Measurements from ENCODE around the gene CPSF4. TPM values are rescaled to one million over a fixed set of nuclear protein-coding genes. Genes with fewer than 3 reads are reported as not detected.

CPSF4 gene
- total RNA-seq, 3 donors from 2014 or later = 85.8 to 99.9 (median 86.9) TPM

GRCh38 chr7:99451936-99452335, 13.2 kb downstream of the CPSF4 start:
- H3K27me3 Mint-ChIP-seq (ENCODE audit: low read depth) = no peaks in the 10 kb centered on the region
- ATAC-seq (no peak), DNase-seq (no peak)
- H3K36me3 Mint-ChIP-seq (ENCODE audit: insufficient read depth) = peaks cover 12% of the 10 kb centered on the region
- H3K4me3 Mint-ChIP-seq = no peak overlapping the region
- H3K9me3 Mint-ChIP-seq = no peaks in the 10 kb centered on the region
- no peaks in the 10 kb centered on the region for H3K4me1 Mint-ChIP-seq (ENCODE audit: low read depth)

- no peak overlapping the region for H3K4me3 Mint-ChIP-seq
- peaks cover 12% of the 10 kb centered on the region for H3K36me3 Mint-ChIP-seq (ENCODE audit: insufficient read depth)
- ATAC-seq (no peak), DNase-seq (no peak)
- H3K27me3 Mint-ChIP-seq (ENCODE audit: low read depth) = no peaks in the 10 kb centered on the region
- H3K9me3 Mint-ChIP-seq = no peaks in the 10 kb centered on the region
- H3K4me1 Mint-ChIP-seq (ENCODE audit: low read depth) = no peaks in the 10 kb centered on the region
Observed at GRCh38 chr7:99452541-99452940, 13.8 kb downstream of the CPSF4 start.

GRCh38 chr7:99453105-99453504, 14.4 kb downstream of the CPSF4 start:
- DNase-seq (no peak), ATAC-seq (no peak)
- H3K9me3 Mint-ChIP-seq = no peaks in the 10 kb centered on the region
- H3K27me3 Mint-ChIP-seq (ENCODE audit: low read depth) = no peaks in the 10 kb centered on the region
- H3K36me3 Mint-ChIP-seq (ENCODE audit: insufficient read depth) = peaks cover 12% of the 10 kb centered on the region
- no peaks in the 10 kb centered on the region for H3K4me1 Mint-ChIP-seq (ENCODE audit: low read depth)
- H3K4me3 Mint-ChIP-seq = no peak overlapping the region

GRCh38 chr7:99455874-99456273, 17.1 kb downstream of the CPSF4 start:
- H3K36me3 Mint-ChIP-seq (ENCODE audit: insufficient read depth) = peaks cover 27% of the 10 kb centered on the region

GRCh38 chr7:99456288-99456687, 17.5 kb downstream of the CPSF4 start:
- no peak overlapping the region for H3K4me3 Mint-ChIP-seq
- peaks cover 17% of the 10 kb centered on the region for H3K4me1 Mint-ChIP-seq (ENCODE audit: low read depth)
- H3K36me3 Mint-ChIP-seq (ENCODE audit: insufficient read depth) = peaks cover 24% of the 10 kb centered on the region

More at GRCh38 chr7:99455874-99456273, 17.1 kb downstream of the CPSF4 start:
- ATAC-seq (peak in 1 of 2 donors; percentile 17), DNase-seq (no peak)
- Mint-ChIP-seq H3K9me3 (no peaks in the 10 kb centered on the region), H3K4me1 (ENCODE audit: low read depth) (peaks cover 14% of the 10 kb centered on the region), H3K27me3 (ENCODE audit: low read depth) (no peaks in the 10 kb centered on the region), H3K4me3 (no peak overlapping the region)

GRCh38 chr7:99457050-99457649, 18.4 kb downstream of the CPSF4 start:
- H3K36me3 Mint-ChIP-seq (ENCODE audit: insufficient read depth) = peaks cover 24% of the 10 kb centered on the region
- ATAC-seq (no peak), DNase-seq (no peak)
- no peak overlapping the region for H3K4me3 Mint-ChIP-seq
- H3K4me1 Mint-ChIP-seq (ENCODE audit: low read depth) = peaks cover 17% of the 10 kb centered on the region
- H3K9me3 Mint-ChIP-seq = no peaks in the 10 kb centered on the region
- H3K27me3 Mint-ChIP-seq (ENCODE audit: low read depth) = no peaks in the 10 kb centered on the region

More at GRCh38 chr7:99456288-99456687, 17.5 kb downstream of the CPSF4 start:
- Mint-ChIP-seq H3K9me3 (no peaks in the 10 kb centered on the region), H3K27me3 (ENCODE audit: low read depth) (no peaks in the 10 kb centered on the region)
- ATAC-seq (no peak), DNase-seq (no peak)

- no peak for DNase-seq
- ATAC-seq = no peak
- peaks cover 20% of the 10 kb centered on the region for H3K4me1 Mint-ChIP-seq (ENCODE audit: low read depth)
- no peaks in the 10 kb centered on the region for H3K9me3 Mint-ChIP-seq
- H3K4me3 Mint-ChIP-seq = no peak overlapping the region
- peaks cover 27% of the 10 kb centered on the region for H3K36me3 Mint-ChIP-seq (ENCODE audit: insufficient read depth)
- H3K27me3 Mint-ChIP-seq (ENCODE audit: low read depth) = no peaks in the 10 kb centered on the region
Observed at GRCh38 chr7:99457650-99458493, 19.1 kb downstream of the CPSF4 start.

- no peak overlapping the region for H3K4me3 Mint-ChIP-seq
- H3K27me3 Mint-ChIP-seq (ENCODE audit: low read depth) = no peaks in the 10 kb centered on the region
- H3K36me3 Mint-ChIP-seq (ENCODE audit: insufficient read depth) = peaks cover 27% of the 10 kb centered on the region
- H3K4me1 Mint-ChIP-seq (ENCODE audit: low read depth) = peaks cover 27% of the 10 kb centered on the region
- H3K9me3 Mint-ChIP-seq = no peaks in the 10 kb centered on the region
- no peak for DNase-seq
- ATAC-seq = peak; percentile 59 to 64
Observed at GRCh38 chr7:99459087-99459486, 20.3 kb downstream of the CPSF4 start.

GRCh38 chr7:99460651-99461050, 21.9 kb downstream of the CPSF4 start:
- Mint-ChIP-seq H3K36me3 (ENCODE audit: insufficient read depth) (peaks cover 28% of the 10 kb centered on the region), H3K27me3 (ENCODE audit: low read depth) (no peaks in the 10 kb centered on the region), H3K4me1 (ENCODE audit: low read depth) (peaks cover 37% of the 10 kb centered on the region), H3K9me3 (no peaks in the 10 kb centered on the region), H3K4me3 (no peak overlapping the region)
- DNase-seq (no peak), ATAC-seq (no peak)

- Mint-ChIP-seq H3K36me3 (ENCODE audit: insufficient read depth) (peaks cover 28% of the 10 kb centered on the region), H3K4me1 (ENCODE audit: low read depth) (peaks cover 41% of the 10 kb centered on the region), H3K4me3 (no peak overlapping the region), H3K27me3 (ENCODE audit: low read depth) (no peaks in the 10 kb centered on the region), H3K9me3 (no peaks in the 10 kb centered on the region)
- ATAC-seq = no peak
- no peak for DNase-seq
Observed at GRCh38 chr7:99461221-99461620, 22.5 kb downstream of the CPSF4 start.

GRCh38 chr7:99465421-99465768, 26.7 kb downstream of the CPSF4 start:
- ATAC-seq (peak; percentile 28 to 36), DNase-seq (no peak)
- Mint-ChIP-seq H3K4me3 (peak overlapping the region; percentile 94), H3K4me1 (ENCODE audit: low read depth) (peaks cover 33% of the 10 kb centered on the region), H3K9me3 (no peaks in the 10 kb centered on the region), H3K27me3 (ENCODE audit: low read depth) (no peaks in the 10 kb centered on the region), H3K36me3 (ENCODE audit: insufficient read depth) (peaks cover 9% of the 10 kb centered on the region)

- H3K4me3 Mint-ChIP-seq = no peak overlapping the region
- no peaks in the 10 kb centered on the region for H3K27me3 Mint-ChIP-seq (ENCODE audit: low read depth)
- ATAC-seq = no peak
Observed at GRCh38 chr7:99468336-99468918, 29.7 kb downstream of the CPSF4 start.

GRCh38 chr7:99469381-99470065, 30.8 kb downstream of the CPSF4 start:
- no peaks in the 10 kb centered on the region for H3K9me3 Mint-ChIP-seq
- DNase-seq = no peak
- H3K36me3 Mint-ChIP-seq (ENCODE audit: insufficient read depth) = no peaks in the 10 kb centered on the region
- H3K27me3 Mint-ChIP-seq (ENCODE audit: low read depth) = no peaks in the 10 kb centered on the region
- H3K4me1 Mint-ChIP-seq (ENCODE audit: low read depth) = peaks cover 23% of the 10 kb centered on the region
- peak overlapping the region; percentile 19 for H3K4me3 Mint-ChIP-seq
- ATAC-seq = no peak

More at GRCh38 chr7:99468336-99468918, 29.7 kb downstream of the CPSF4 start:
- H3K4me1 Mint-ChIP-seq (ENCODE audit: low read depth) = peaks cover 28% of the 10 kb centered on the region
- no peaks in the 10 kb centered on the region for H3K9me3 Mint-ChIP-seq
- H3K36me3 Mint-ChIP-seq (ENCODE audit: insufficient read depth) = peaks cover 5% of the 10 kb centered on the region
- DNase-seq = no peak

GRCh38 chr7:99472561-99473314, 34.0 kb downstream of the CPSF4 start, which contains the start of gene ZNF789:
ZNF789 (plus strand) TSS chr7:99472890; CDS start chr7:99476457, 3,567 bp downstream.
- H3K36me3 Mint-ChIP-seq (ENCODE audit: insufficient read depth) = peaks cover 4% of the 10 kb centered on the region
- no peaks in the 10 kb centered on the region for H3K9me3 Mint-ChIP-seq
- no peaks in the 10 kb centered on the region for H3K27me3 Mint-ChIP-seq (ENCODE audit: low read depth)
- H3K4me3 Mint-ChIP-seq = peak within 1 kb of the TSS; percentile 96
- peak; percentile 97 for DNase-seq
- peak; percentile 99 for ATAC-seq
- H3K4me1 Mint-ChIP-seq (ENCODE audit: low read depth) = peaks cover 20% of the 10 kb centered on the region
